ENCODE measurements around the gene TMEM255B. TPM values are rescaled to one million over a fixed set of nuclear protein-coding genes. Genes with fewer than 3 reads are reported as not detected.

TMEM255B gene
- total and polyA plus RNA-seq, 2 of the 4 experiments (the other 2 are of a cell fraction), result 0.36 to 0.94 TPM

GRCh38 chr13:113765564-113765910 is 6.5 kb downstream of the TMEM255B start:
- ChIA-PET POLR2A (ENCODE audit: unreplicated experiment) (no interaction called here), CTCF (no interaction called here)
- Histone ChIP-seq H4K20me1 (ENCODE audit: insufficient read depth, low read length) (no peaks in the 10 kb centered on the region), H4K5ac (ENCODE audit: low read depth, low read length) (no peak overlapping the region), H3K23ac (ENCODE audit: low read depth, low read length) (no peak overlapping the region), H3K14ac (replicated peaks; ENCODE audit: low read depth, low read length) (no peak overlapping the region), H3K4me3 (ENCODE audit: insufficient read depth, low read depth, low read length) (no peak overlapping the region), H3K4ac (ENCODE audit: low read depth, low read length) (no peak overlapping the region), H3K79me1 (ENCODE audit: low read depth in 1 of 2, low read length in 2 of 2) (no peaks in the 10 kb centered on the region), H3K4me2 (ENCODE audit: low read depth, low read length) (no peak overlapping the region), H2AFZ (replicated peaks; ENCODE audit: low read length, poor library complexity) (no peak overlapping the region), H2BK5ac (ENCODE audit: low read depth, low read length, poor library complexity, severe bottlenecking) (no peak overlapping the region), H2AK9ac (replicated peaks; ENCODE audit: low read depth, low read length, poor library complexity) (no peak overlapping the region), H3K9me1 (ENCODE audit: insufficient read depth, low read length) (no peaks in the 10 kb centered on the region), H3K27ac (ENCODE audit: insufficient read depth, low read length) (no peak overlapping the region), H2AK5ac (ENCODE audit: low read depth, low read length) (no peak overlapping the region), H3K36me3 (ENCODE audit: control insufficient read depth, insufficient read depth, low read length) (no peaks in the 10 kb centered on the region), H3K9ac (ENCODE audit: low read depth, low read length) (no peak overlapping the region), H3K9me3 (ENCODE audit: control insufficient read depth, insufficient read depth, low read length) (peaks cover 2% of the 10 kb centered on the region; the same call in 1 of the 2 replicates), H2BK120ac (ENCODE audit: low read depth, low read length) (no peak overlapping the region), H4K8ac (ENCODE audit: low read depth in 2 of 2, low read length in 2 of 2) (no peak overlapping the region), H2BK15ac (ENCODE audit: low read depth, low read length) (no peak overlapping the region), H4K91ac (ENCODE audit: insufficient read depth, low read depth, low read length) (no peak overlapping the region), H3K4me1 (ENCODE audit: control insufficient read depth, insufficient read depth, low read length) (no peaks in the 10 kb centered on the region), H3K56ac (ENCODE audit: extremely low read depth, insufficient read depth, low read length) (no peak overlapping the region), H2BK20ac (ENCODE audit: low read depth, low read length) (no peak overlapping the region), H3K27me3 (ENCODE audit: control insufficient read depth, insufficient read depth, low read length) (peaks cover 32% of the 10 kb centered on the region), H3K18ac (ENCODE audit: low read depth, low read length) (no peak overlapping the region)
- DNase-seq (no peak), ATAC-seq (ENCODE audit: low read depth) (no peak)
- BruUV-seq (replicated peaks), result no TSS peak
- in situ Hi-C loops (cut with MboI; ENCODE audit: low sequenced_read_pairs) (no loop called here), dilution Hi-C loops (cut with HindIII; ENCODE audit: low sequenced_read_pairs, unreplicated experiment) (no loop called here), intact Hi-C loops (cut with micrococcal nuclease) (no loop called here)
- WGBS, 2 experiments (ENCODE audit: extremely low coverage in 2 of 2, insufficient read length in 1 of 2), result no CpG with 5 or more reads among the region's 4 CpGs
- TF ChIP-seq RFX5 (IDR thresholded peaks at IDR 0.05; ENCODE audit: low read depth, low read length) (no peak), RCOR1 (IDR thresholded peaks at IDR 0.05; ENCODE audit: insufficient replicate concordance, low read length) (no peak), FOS (IDR thresholded peaks at IDR 0.05; ENCODE audit: low read depth, low read length) (no peak), SMC3 (IDR thresholded peaks at IDR 0.05; ENCODE audit: low read depth, low read length) (no peak)
- TF ChIP-seq, protein P1, sequence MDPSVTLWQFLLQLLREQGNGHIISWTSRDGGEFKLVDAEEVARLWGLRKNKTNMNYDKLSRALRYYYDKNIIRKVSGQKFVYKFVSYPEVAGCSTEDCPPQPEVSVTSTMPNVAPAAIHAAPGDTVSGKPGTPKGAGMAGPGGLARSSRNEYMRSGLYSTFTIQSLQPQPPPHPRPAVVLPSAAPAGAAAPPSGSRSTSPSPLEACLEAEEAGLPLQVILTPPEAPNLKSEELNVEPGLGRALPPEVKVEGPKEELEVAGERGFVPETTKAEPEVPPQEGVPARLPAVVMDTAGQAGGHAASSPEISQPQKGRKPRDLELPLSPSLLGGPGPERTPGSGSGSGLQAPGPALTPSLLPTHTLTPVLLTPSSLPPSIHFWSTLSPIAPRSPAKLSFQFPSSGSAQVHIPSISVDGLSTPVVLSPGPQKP (IDR thresholded peaks at IDR 0.05; ENCODE audit: borderline replicate concordance, low read depth, low read length), result no peak

Measured in IMR-90 (cell line).